ENCODE results near the gene SLC4A4.

Gene SLC4A4

GRCh38 chr4:71445811-71446210 lies 107.0 kb downstream of the SLC4A4 start:
- Histone ChIP-seq H3K4me1 (ENCODE audit: control insufficient read depth, low read length) (no peaks in the 10 kb centered on the region), H3K4me2 (ENCODE audit: low read length) (no peak overlapping the region), H4K20me1 (ENCODE audit: control insufficient read depth, insufficient read depth, low read depth, low read length) (no peaks in the 10 kb centered on the region), H3K27me3 (ENCODE audit: control insufficient read depth, low read length) (no peaks in the 10 kb centered on the region), H3K27ac (ENCODE audit: low read depth, low read length) (no peak overlapping the region), H3K9me2 (replicated peaks; ENCODE audit: control insufficient read depth, low read length) (no peaks in the 10 kb centered on the region), H3K4me3 (ENCODE audit: low read length) (no peak overlapping the region), H3K9me3 (ENCODE audit: control insufficient read depth, insufficient read depth, low read length) (no peaks in the 10 kb centered on the region), H3F3A (ENCODE audit: control insufficient read depth, insufficient read depth) (no peaks in the 10 kb centered on the region), H3K79me2 (ENCODE audit: control insufficient read depth, low read length) (no peaks in the 10 kb centered on the region), H3K36me3 (ENCODE audit: control insufficient read depth, low read length) (no peaks in the 10 kb centered on the region)
- TF ChIP-seq CTCF (IDR thresholded peaks at IDR 0.05; ENCODE audit: low read depth, low read length, poor library complexity, severe bottlenecking), result no peak
- no peak for TF ChIP-seq EZH2phosphoT487 (IDR thresholded peaks at IDR 0.05; ENCODE audit: borderline replicate concordance, low read length)

GRCh38 chr4:71446479-71447081 lies 107.8 kb downstream of the SLC4A4 start:
- Histone ChIP-seq H3K79me2 (ENCODE audit: control insufficient read depth, low read length) (no peaks in the 10 kb centered on the region), H3K27ac (ENCODE audit: low read depth, low read length) (no peak overlapping the region), H4K20me1 (ENCODE audit: control insufficient read depth, insufficient read depth, low read depth, low read length) (no peaks in the 10 kb centered on the region), H3K4me2 (ENCODE audit: low read length) (no peak overlapping the region), H3K9me3 (ENCODE audit: control insufficient read depth, insufficient read depth, low read length) (no peaks in the 10 kb centered on the region), H3K9me2 (replicated peaks; ENCODE audit: control insufficient read depth, low read length) (no peaks in the 10 kb centered on the region), H3K4me1 (ENCODE audit: control insufficient read depth, low read length) (no peaks in the 10 kb centered on the region), H3K27me3 (ENCODE audit: control insufficient read depth, low read length) (no peaks in the 10 kb centered on the region), H3K4me3 (ENCODE audit: low read length) (no peak overlapping the region), H3K36me3 (ENCODE audit: control insufficient read depth, low read length) (no peaks in the 10 kb centered on the region), H3F3A (ENCODE audit: control insufficient read depth, insufficient read depth) (no peaks in the 10 kb centered on the region)
- TF ChIP-seq CTCF (IDR thresholded peaks at IDR 0.05; ENCODE audit: low read depth, low read length, poor library complexity, severe bottlenecking) (no peak), EZH2phosphoT487 (IDR thresholded peaks at IDR 0.05; ENCODE audit: borderline replicate concordance, low read length) (no peak)

GRCh38 chr4:71449040-71449439 lies 110.2 kb downstream of the SLC4A4 start:
- Histone ChIP-seq H3K79me2 (ENCODE audit: control insufficient read depth, low read length) (no peaks in the 10 kb centered on the region), H3K4me1 (ENCODE audit: control insufficient read depth, low read length) (no peaks in the 10 kb centered on the region), H3K4me3 (ENCODE audit: low read length) (no peak overlapping the region), H3K27me3 (ENCODE audit: control insufficient read depth, low read length) (no peaks in the 10 kb centered on the region), H3F3A (ENCODE audit: control insufficient read depth, insufficient read depth) (no peaks in the 10 kb centered on the region), H3K9me2 (replicated peaks; ENCODE audit: control insufficient read depth, low read length) (no peaks in the 10 kb centered on the region), H3K36me3 (ENCODE audit: control insufficient read depth, low read length) (no peaks in the 10 kb centered on the region), H4K20me1 (ENCODE audit: control insufficient read depth, insufficient read depth, low read depth, low read length) (no peaks in the 10 kb centered on the region), H3K4me2 (ENCODE audit: low read length) (no peak overlapping the region), H3K27ac (ENCODE audit: low read depth, low read length) (no peak overlapping the region), H3K9me3 (ENCODE audit: control insufficient read depth, insufficient read depth, low read length) (no peaks in the 10 kb centered on the region)
- no peak for TF ChIP-seq EZH2phosphoT487 (IDR thresholded peaks at IDR 0.05; ENCODE audit: borderline replicate concordance, low read length)

GRCh38 chr4:71449878-71450277 lies 111.1 kb downstream of the SLC4A4 start:
- TF ChIP-seq CTCF (IDR thresholded peaks at IDR 0.05; ENCODE audit: low read depth, low read length, poor library complexity, severe bottlenecking), result no peak
- TF ChIP-seq EZH2phosphoT487 (IDR thresholded peaks at IDR 0.05; ENCODE audit: borderline replicate concordance, low read length), result no peak

More at GRCh38 chr4:71449878-71450277, 111.1 kb downstream of the SLC4A4 start:
- Histone ChIP-seq H3K27ac (ENCODE audit: low read depth, low read length) (no peak overlapping the region), H3F3A (ENCODE audit: control insufficient read depth, insufficient read depth) (no peaks in the 10 kb centered on the region), H3K27me3 (ENCODE audit: control insufficient read depth, low read length) (no peaks in the 10 kb centered on the region), H3K36me3 (ENCODE audit: control insufficient read depth, low read length) (no peaks in the 10 kb centered on the region), H3K9me3 (ENCODE audit: control insufficient read depth, insufficient read depth, low read length) (no peaks in the 10 kb centered on the region), H3K4me2 (ENCODE audit: low read length) (no peak overlapping the region), H3K79me2 (ENCODE audit: control insufficient read depth, low read length) (no peaks in the 10 kb centered on the region), H3K4me1 (ENCODE audit: control insufficient read depth, low read length) (no peaks in the 10 kb centered on the region), H3K4me3 (ENCODE audit: low read length) (no peak overlapping the region), H4K20me1 (ENCODE audit: control insufficient read depth, insufficient read depth, low read depth, low read length) (no peaks in the 10 kb centered on the region), H3K9me2 (replicated peaks; ENCODE audit: control insufficient read depth, low read length) (no peaks in the 10 kb centered on the region)
